ENCODE measurements around the gene XPO6. TPM values are rescaled to one million over a fixed set of nuclear protein-coding genes. Genes with fewer than 3 reads are reported as not detected.

Gene XPO6
- polyA plus RNA-seq, 6 donors from 2014 or later = 34.0 to 59.1 (median 56.1) TPM

Other genes with a start within 250 kb of the XPO6 start
- gene GSG1L, start 148.3 kb downstream of the XPO6 start, polyA plus RNA-seq (ENCODE audit: low read depth in 6 of 6) = not detected
- gene SBK1, start 80.6 kb upstream of the XPO6 start, polyA plus RNA-seq (ENCODE audit: low read depth in 6 of 6) = under 1 TPM; 0.19 to 0.76 (median 0.41) TPM
- under 1 TPM in 3 of 6 donors, not detected in 3; 0.17 to 0.48 (median 0.34) TPM for gene NPIPB6, start 151.5 kb upstream of the XPO6 start, polyA plus RNA-seq (ENCODE audit: low read depth in 6 of 6)
- gene EIF3CL, start 191.9 kb upstream of the XPO6 start, polyA plus RNA-seq (ENCODE audit: low read depth in 6 of 6) = 10 to 100 TPM in 4 of 6 donors, 1 to 10 TPM in 2; 7.4 to 30.6 (median 23.4) TPM

Data from naive B cell (primary cell).